ENCODE results near the gene CALM1. TPM values are rescaled to one million over a fixed set of nuclear protein-coding genes. Genes with fewer than 3 reads are reported as not detected.

The CALM1 gene
- polyA plus RNA-seq, 1 donor from 2014 or later = 373 TPM

DNA sequence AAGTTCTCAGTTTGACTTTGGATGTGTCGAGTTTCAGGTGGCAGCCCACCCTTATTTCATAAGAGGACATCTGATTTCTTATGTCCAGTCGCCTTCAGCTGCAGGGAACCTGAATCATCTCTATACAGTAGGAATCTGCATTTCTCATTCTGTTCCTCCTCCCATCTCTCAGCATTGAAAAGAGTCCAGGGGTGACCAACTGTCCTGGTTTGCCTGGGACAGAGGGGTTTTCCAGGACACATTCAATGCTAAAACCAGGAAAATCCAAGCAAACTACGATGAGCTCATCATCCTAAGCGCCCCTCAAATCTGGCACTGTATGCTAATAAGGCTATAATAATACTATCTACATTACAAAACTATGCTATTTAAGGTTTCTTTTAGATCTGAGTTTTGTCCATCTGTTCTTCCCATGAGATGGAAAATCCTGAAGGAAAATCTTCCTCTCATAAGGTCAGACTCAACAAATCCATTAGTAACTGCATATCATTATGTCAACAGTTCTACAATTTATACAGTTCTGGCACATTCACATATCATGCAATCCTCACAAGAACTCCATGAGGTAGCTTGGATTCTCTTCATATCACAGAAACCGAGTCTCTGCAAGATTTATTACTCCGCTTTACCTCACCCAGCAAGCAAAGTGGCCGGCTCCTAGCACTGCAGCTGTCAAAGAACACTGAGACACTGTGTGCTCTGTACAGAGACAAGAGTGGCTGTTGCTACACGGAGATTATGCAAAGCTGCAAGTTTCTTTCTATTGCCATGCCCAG is 15.6 kb upstream of the CALM1 start:
- Histone ChIP-seq H4K20me1 (ENCODE audit: insufficient read depth) (no peaks in the 10 kb centered on the region), H3K4me2 (ENCODE audit: low read length) (peak overlapping the region; percentile 79), H3K36me3 (ENCODE audit: insufficient read depth, low read length) (no peaks in the 10 kb centered on the region), H3K27me3 (ENCODE audit: insufficient read depth, low read depth, low read length) (no peaks in the 10 kb centered on the region), H3K27ac (ENCODE audit: low read length) (peak overlapping the region; percentile 100), H3F3A (ENCODE audit: insufficient read depth, low read length, poor library complexity, severe bottlenecking) (peaks cover 8% of the 10 kb centered on the region), H2AFZ (ENCODE audit: low read depth, low read length) (no peak overlapping the region), H3K9ac (ENCODE audit: low read length) (peak overlapping the region; percentile 98), H3K4me3 (ENCODE audit: low read length) (peak overlapping the region; percentile 75), H3K79me2 (replicated peaks; ENCODE audit: insufficient read depth, low read length) (no peaks in the 10 kb centered on the region), H3K9me3 (ENCODE audit: low read length) (no peaks in the 10 kb centered on the region), H3K9me2 (ENCODE audit: insufficient read depth, low read length) (no peaks in the 10 kb centered on the region)
- TF ChIP-seq, protein P1, sequence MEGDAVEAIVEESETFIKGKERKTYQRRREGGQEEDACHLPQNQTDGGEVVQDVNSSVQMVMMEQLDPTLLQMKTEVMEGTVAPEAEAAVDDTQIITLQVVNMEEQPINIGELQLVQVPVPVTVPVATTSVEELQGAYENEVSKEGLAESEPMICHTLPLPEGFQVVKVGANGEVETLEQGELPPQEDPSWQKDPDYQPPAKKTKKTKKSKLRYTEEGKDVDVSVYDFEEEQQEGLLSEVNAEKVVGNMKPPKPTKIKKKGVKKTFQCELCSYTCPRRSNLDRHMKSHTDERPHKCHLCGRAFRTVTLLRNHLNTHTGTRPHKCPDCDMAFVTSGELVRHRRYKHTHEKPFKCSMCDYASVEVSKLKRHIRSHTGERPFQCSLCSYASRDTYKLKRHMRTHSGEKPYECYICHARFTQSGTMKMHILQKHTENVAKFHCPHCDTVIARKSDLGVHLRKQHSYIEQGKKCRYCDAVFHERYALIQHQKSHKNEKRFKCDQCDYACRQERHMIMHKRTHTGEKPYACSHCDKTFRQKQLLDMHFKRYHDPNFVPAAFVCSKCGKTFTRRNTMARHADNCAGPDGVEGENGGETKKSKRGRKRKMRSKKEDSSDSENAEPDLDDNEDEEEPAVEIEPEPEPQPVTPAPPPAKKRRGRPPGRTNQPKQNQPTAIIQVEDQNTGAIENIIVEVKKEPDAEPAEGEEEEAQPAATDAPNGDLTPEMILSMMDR (IDR thresholded peaks at IDR 0.05; ENCODE audit: poor library complexity, severe bottlenecking) = peak; percentile 38
- TF ChIP-seq, protein P2, sequence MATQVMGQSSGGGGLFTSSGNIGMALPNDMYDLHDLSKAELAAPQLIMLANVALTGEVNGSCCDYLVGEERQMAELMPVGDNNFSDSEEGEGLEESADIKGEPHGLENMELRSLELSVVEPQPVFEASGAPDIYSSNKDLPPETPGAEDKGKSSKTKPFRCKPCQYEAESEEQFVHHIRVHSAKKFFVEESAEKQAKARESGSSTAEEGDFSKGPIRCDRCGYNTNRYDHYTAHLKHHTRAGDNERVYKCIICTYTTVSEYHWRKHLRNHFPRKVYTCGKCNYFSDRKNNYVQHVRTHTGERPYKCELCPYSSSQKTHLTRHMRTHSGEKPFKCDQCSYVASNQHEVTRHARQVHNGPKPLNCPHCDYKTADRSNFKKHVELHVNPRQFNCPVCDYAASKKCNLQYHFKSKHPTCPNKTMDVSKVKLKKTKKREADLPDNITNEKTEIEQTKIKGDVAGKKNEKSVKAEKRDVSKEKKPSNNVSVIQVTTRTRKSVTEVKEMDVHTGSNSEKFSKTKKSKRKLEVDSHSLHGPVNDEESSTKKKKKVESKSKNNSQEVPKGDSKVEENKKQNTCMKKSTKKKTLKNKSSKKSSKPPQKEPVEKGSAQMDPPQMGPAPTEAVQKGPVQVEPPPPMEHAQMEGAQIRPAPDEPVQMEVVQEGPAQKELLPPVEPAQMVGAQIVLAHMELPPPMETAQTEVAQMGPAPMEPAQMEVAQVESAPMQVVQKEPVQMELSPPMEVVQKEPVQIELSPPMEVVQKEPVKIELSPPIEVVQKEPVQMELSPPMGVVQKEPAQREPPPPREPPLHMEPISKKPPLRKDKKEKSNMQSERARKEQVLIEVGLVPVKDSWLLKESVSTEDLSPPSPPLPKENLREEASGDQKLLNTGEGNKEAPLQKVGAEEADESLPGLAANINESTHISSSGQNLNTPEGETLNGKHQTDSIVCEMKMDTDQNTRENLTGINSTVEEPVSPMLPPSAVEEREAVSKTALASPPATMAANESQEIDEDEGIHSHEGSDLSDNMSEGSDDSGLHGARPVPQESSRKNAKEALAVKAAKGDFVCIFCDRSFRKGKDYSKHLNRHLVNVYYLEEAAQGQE (IDR thresholded peaks at IDR 0.05; ENCODE audit: borderline replicate concordance) = peak; percentile 46
- peak; percentile 69 for TF ChIP-seq POLR2AphosphoS5 (IDR thresholded peaks at IDR 0.05)
- TF ChIP-seq EZH2 (IDR thresholded peaks at IDR 0.05; ENCODE audit: borderline replicate concordance, insufficient read depth, low read length, poor library complexity, severe bottlenecking) = no peak
- no peak for TF ChIP-seq SMC3 (conservative IDR thresholded peaks at IDR 0.05; ENCODE audit: poor library complexity)
- peak; percentile 34 for TF ChIP-seq RAD21 (conservative IDR thresholded peaks at IDR 0.05)
- peak; percentile 53 for TF ChIP-seq TAF1 (IDR thresholded peaks at IDR 0.05; ENCODE audit: low read depth)
- TF ChIP-seq MXI1 (conservative IDR thresholded peaks at IDR 0.05; ENCODE audit: poor library complexity, severe bottlenecking) = no peak
- no peak for TF ChIP-seq EP300 (conservative IDR thresholded peaks at IDR 0.05; ENCODE audit: poor library complexity, severe bottlenecking)

DNA sequence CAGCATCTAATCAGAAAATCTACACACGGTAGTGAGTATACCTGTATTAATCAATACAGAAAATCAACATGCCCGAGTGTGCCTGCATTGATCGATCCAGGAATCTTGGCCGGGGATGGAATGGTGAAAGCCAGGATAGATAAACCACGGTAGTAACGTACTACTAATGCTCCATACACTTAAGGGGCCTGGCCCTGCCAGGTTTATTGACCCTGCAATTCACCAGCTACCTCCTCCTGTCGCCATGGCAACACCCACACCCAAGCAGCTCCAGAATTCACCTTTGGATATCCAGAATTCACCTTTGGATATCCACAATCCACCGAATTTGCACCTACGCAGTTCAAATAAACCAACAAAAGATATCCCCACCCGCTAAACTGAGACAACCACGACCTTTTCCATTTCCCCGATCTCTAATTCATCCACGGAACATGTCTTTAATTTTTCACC is 14.8 kb upstream of the CALM1 start:
- Histone ChIP-seq H3K27me3 (ENCODE audit: insufficient read depth, low read depth, low read length) (no peaks in the 10 kb centered on the region), H3K4me2 (ENCODE audit: low read length) (peak overlapping the region; percentile 79), H3K79me2 (replicated peaks; ENCODE audit: insufficient read depth, low read length) (no peaks in the 10 kb centered on the region), H4K20me1 (ENCODE audit: insufficient read depth) (no peaks in the 10 kb centered on the region), H3K9ac (ENCODE audit: low read length) (peak overlapping the region; percentile 98), H3K36me3 (ENCODE audit: insufficient read depth, low read length) (no peaks in the 10 kb centered on the region), H3K4me3 (ENCODE audit: low read length) (peak overlapping the region; percentile 75), H3K9me3 (ENCODE audit: low read length) (no peaks in the 10 kb centered on the region), H3K27ac (ENCODE audit: low read length) (peak overlapping the region; percentile 100), H3K9me2 (ENCODE audit: insufficient read depth, low read length) (no peaks in the 10 kb centered on the region), H2AFZ (ENCODE audit: low read depth, low read length) (peak overlapping the region; percentile 93), H3F3A (ENCODE audit: insufficient read depth, low read length, poor library complexity, severe bottlenecking) (peaks cover 8% of the 10 kb centered on the region)
- TF ChIP-seq POLR2AphosphoS5 (IDR thresholded peaks at IDR 0.05) = no peak
- no peak for TF ChIP-seq MXI1 (conservative IDR thresholded peaks at IDR 0.05; ENCODE audit: poor library complexity, severe bottlenecking)
- TF ChIP-seq, protein P1 (IDR thresholded peaks at IDR 0.05; ENCODE audit: poor library complexity, severe bottlenecking) = no peak
- no peak for TF ChIP-seq EP300 (conservative IDR thresholded peaks at IDR 0.05; ENCODE audit: poor library complexity, severe bottlenecking)
- TF ChIP-seq SMC3 (conservative IDR thresholded peaks at IDR 0.05; ENCODE audit: poor library complexity) = no peak
- TF ChIP-seq TAF1 (IDR thresholded peaks at IDR 0.05; ENCODE audit: low read depth) = no peak
- no peak for TF ChIP-seq RAD21 (conservative IDR thresholded peaks at IDR 0.05)
- TF ChIP-seq, protein P2 (IDR thresholded peaks at IDR 0.05; ENCODE audit: borderline replicate concordance) = no peak
- TF ChIP-seq EZH2 (IDR thresholded peaks at IDR 0.05; ENCODE audit: borderline replicate concordance, insufficient read depth, low read length, poor library complexity, severe bottlenecking) = no peak

All from neural cell (in vitro differentiated cells).